Loucy (cell line): Measurements from ENCODE around the gene ZNF620.

Experiments used
- CTCF ChIP-seq: fragments of 200-600 bp; sonication (generic); conservative IDR thresholded peaks from 2 replicates; pipeline ENCODE4 v1.5.1; 2014; ENCODE audit warnings: mild to moderate bottlenecking, antibody characterized with exemption, low read length
- EZH2phosphoT487 ChIP-seq: fragments of 200-600 bp; IDR thresholded peaks from 2 replicates; pipeline ENCODE4 v1.6.1; 2018; ENCODE audit warnings: antibody characterized with exemption, mild to moderate bottlenecking, moderate library complexity, borderline replicate concordance

- TF ChIP-seq CTCF (no peak), EZH2phosphoT487 (no peak)
These were observed 47.4 kb upstream of the ZNF620 start for GRCh38 chr3:40458473-40458872.
